Measurements from ENCODE around the gene TRMT61B.

The TRMT61B gene

GRCh38 chr2:28855193-28855592, 14.9 kb downstream of the TRMT61B start:
- DNase-seq, result no peak

- no peak for DNase-seq
Measured at GRCh38 chr2:28842042-28842441, 28.1 kb downstream of the TRMT61B start.

- DNase-seq, result no peak
Measured at GRCh38 chr2:28838971-28839370, 31.1 kb downstream of the TRMT61B start.

GRCh38 chr2:28835781-28836180, 34.3 kb downstream of the TRMT61B start:
- DNase-seq, result no peak

- DNase-seq, result no peak
Measured at GRCh38 chr2:28833740-28834470, 36.2 kb downstream of the TRMT61B start.

- no peak for DNase-seq
Measured at GRCh38 chr2:28828382-28828781, 41.7 kb downstream of the TRMT61B start.

- DNase-seq, result no peak
Measured at GRCh38 chr2:28824870-28825269, 45.2 kb downstream of the TRMT61B start.

- no peak for DNase-seq
Measured at GRCh38 chr2:28824207-28824606, 45.9 kb downstream of the TRMT61B start.

GRCh38 chr2:28822036-28822435, 48.1 kb downstream of the TRMT61B start:
- DNase-seq, result no peak

GRCh38 chr2:28821295-28821958, 48.7 kb downstream of the TRMT61B start:
- peak in 1 of 2 experiments; percentile 65 for DNase-seq

GRCh38 chr2:28818053-28818452, 52.1 kb downstream of the TRMT61B start:
- DNase-seq, result no peak

- DNase-seq, result peak; percentile 37 to 80
Measured at GRCh38 chr2:28810384-28811285, 59.5 kb downstream of the TRMT61B start, which contains the start of gene SPDYA. SPDYA (plus strand) TSS chr2:28810834; CDS start chr2:28816015, 5,181 bp downstream.

- no peak for DNase-seq
Measured at GRCh38 chr2:28809927-28810326, 60.2 kb downstream of the TRMT61B start.

- no peak for DNase-seq
Measured at GRCh38 chr2:28802975-28803429, 67.1 kb downstream of the TRMT61B start.

- no peak for DNase-seq
Measured at GRCh38 chr2:28801726-28802125, 68.4 kb downstream of the TRMT61B start.

All from SW 1271 (cell line).